Sigmoid colon (tissue), 4 donors: Measurements from ENCODE around the gene KIF26A.

Experiments
- EP300 ChIP-seq, 4 donors: sonication (generic); formaldehyde crosslinking; IDR thresholded peaks; one replicate each; pipeline ENCODE4 v1.6.1; 2017; ENCODE audit warnings: antibody characterized with exemption in 4 of 4
- POLR2A ChIP-seq, 2 donors: fragments of 450-650 bp; IDR thresholded peaks; one replicate each; pipeline ENCODE4 v1.6.1; 2016; ENCODE audit warnings: antibody characterized with exemption in 2 of 2, mild to moderate bottlenecking in 2 of 2, moderate library complexity in 2 of 2
- POLR2AphosphoS5 ChIP-seq, 4 donors: sonication (generic); formaldehyde crosslinking; IDR thresholded peaks; one replicate each; pipeline ENCODE4 v1.6.1; 2017; ENCODE audit warnings: antibody characterized with exemption in 4 of 4
- TF ChIP-seq, protein P1 (sequence below), 4 experiments: fragments of 450-650 bp in 3 of 4; fragments of 200-600 bp in 1 of 4; IDR thresholded peaks; one replicate each; pipeline ENCODE4 v1.5.1; 2016 to 2019; ENCODE audit warnings: antibody characterized with exemption in 4 of 4, mild to moderate bottlenecking in 3 of 4, moderate library complexity in 2 of 4

DNA sequence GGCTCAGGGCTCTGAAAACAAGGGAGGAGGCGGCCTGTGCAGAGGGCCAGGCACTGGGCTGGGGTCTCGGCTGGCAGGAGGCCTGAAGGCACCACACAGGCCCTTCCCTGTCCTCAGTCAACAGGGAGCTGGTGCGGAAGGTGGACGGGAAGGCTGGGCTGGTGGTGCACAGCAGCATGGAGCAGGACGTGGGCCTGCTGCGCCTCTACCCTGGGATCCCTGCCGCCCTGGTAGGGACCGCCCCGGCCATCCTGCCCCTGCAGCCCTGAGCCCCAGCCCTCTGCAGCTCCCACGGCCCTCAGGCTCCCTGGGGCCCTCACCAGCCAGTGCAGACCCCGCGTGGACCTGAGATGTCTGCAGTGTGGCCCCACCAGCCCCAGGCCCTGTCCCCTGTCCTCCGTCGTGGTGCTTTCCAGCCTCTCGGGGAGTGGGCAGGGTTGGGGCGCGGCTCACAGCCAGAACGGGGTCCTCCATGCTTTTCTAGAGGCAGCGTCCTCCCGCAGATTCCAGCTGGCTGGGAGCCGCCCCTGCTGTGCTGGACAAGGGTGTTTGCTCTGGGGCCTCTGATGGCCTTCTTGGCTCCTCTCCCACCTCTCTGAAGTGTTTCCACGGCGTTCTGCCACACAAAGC, 34.8 kb upstream of the KIF26A start:
- TF ChIP-seq, protein P1, sequence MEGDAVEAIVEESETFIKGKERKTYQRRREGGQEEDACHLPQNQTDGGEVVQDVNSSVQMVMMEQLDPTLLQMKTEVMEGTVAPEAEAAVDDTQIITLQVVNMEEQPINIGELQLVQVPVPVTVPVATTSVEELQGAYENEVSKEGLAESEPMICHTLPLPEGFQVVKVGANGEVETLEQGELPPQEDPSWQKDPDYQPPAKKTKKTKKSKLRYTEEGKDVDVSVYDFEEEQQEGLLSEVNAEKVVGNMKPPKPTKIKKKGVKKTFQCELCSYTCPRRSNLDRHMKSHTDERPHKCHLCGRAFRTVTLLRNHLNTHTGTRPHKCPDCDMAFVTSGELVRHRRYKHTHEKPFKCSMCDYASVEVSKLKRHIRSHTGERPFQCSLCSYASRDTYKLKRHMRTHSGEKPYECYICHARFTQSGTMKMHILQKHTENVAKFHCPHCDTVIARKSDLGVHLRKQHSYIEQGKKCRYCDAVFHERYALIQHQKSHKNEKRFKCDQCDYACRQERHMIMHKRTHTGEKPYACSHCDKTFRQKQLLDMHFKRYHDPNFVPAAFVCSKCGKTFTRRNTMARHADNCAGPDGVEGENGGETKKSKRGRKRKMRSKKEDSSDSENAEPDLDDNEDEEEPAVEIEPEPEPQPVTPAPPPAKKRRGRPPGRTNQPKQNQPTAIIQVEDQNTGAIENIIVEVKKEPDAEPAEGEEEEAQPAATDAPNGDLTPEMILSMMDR (IDR thresholded peaks at IDR 0.05): no peak
- TF ChIP-seq POLR2AphosphoS5 (IDR thresholded peaks at IDR 0.05) (no peak), POLR2A (IDR thresholded peaks at IDR 0.05) (no peak), EP300 (IDR thresholded peaks at IDR 0.05) (no peak)
